Thoracic aorta (tissue), 2 donors: ENCODE measurements around the gene ITPR3. TPM values are rescaled to one million over a fixed set of nuclear protein-coding genes. Genes with fewer than 3 reads are reported as not detected.

ENCODE experiments used
- ATAC-seq: fragments of 150-250 bp; one replicate; pipeline ENCODE4 v1.8.0; 2017; ENCODE audit warnings: low read depth; ENCODE audit not compliant: insufficient number of reproducible peaks, low FRiP score
- DNase-seq: peaks from one replicate; pipeline ENCODE4 v3.0.0-alpha.2; 2020; ENCODE audit warnings: low spot score
- H3K27ac ChIP-seq, 2 donors: fragments of 200-600 bp; sonication (generic); 1 replicate in 1 of 2; 2 replicates in 1 of 2; pipeline ENCODE4 v1.5.1; 2016; ENCODE audit warnings: mild to moderate bottlenecking in 2 of 2, moderate library complexity in 2 of 2
- H3K27me3 ChIP-seq: fragments of 200-600 bp; sonication (generic); replicated peaks from 2 replicates; pipeline ENCODE4 v1.6.0; 2016; ENCODE audit warnings: mild to moderate bottlenecking; ENCODE audit not compliant: insufficient read depth
- H3K36me3 ChIP-seq: fragments of 200-600 bp; sonication (generic); one replicate; pipeline ENCODE4 v1.5.1; 2016
- H3K4me1 ChIP-seq, 2 donors: fragments of 200-600 bp; sonication (generic); 1 replicate in 1 of 2; 2 replicates in 1 of 2; pipeline versions ENCODE4 v1.5.1 to v1.6.0; 2016; ENCODE audit warnings: low read depth in 2 of 2, mild to moderate bottlenecking in 1 of 2; ENCODE audit not compliant: control insufficient read depth in 1 of 2
- H3K4me3 ChIP-seq: fragments of 200-600 bp; sonication (generic); 2 replicates; pipeline ENCODE4 v1.5.1; 2016; ENCODE audit warnings: mild to moderate bottlenecking
- H3K9me3 ChIP-seq: fragments of 200-600 bp; sonication (generic); 2 replicates; pipeline ENCODE4 v1.5.1; 2016
- CTCF ChIP-seq: fragments of 200-600 bp; sonication (generic); IDR thresholded peaks from one replicate; pipeline ENCODE4 v1.5.1; 2019; ENCODE audit warnings: antibody characterized with exemption
- total RNA-seq, 2 donors: library from RNA; depleted of rRNA; stranded (reverse); fragments of >200 nt; gene quantifications; one replicate each; pipeline versions ENCODE4 v1.1.0 to v1.2.3, GENCODE V29; 2016

ITPR3 gene
- total RNA-seq, 2 donors from 2014 or later: 15.2 to 21.2 TPM

- DNase-seq (no peak), ATAC-seq (no peak)
- H3K27ac ChIP-seq: no peak overlapping the region
- no peaks in the 10 kb centered on the region for H3K27me3 ChIP-seq
- TF ChIP-seq CTCF: no peak
- H3K4me1 ChIP-seq: peaks cover 0 to 4% of the 10 kb centered on the region in 2 donors
- H3K4me3 ChIP-seq: no peak overlapping the region
- H3K9me3 ChIP-seq: no peaks in the 10 kb centered on the region
- no peaks in the 10 kb centered on the region for H3K36me3 ChIP-seq
Observed at GRCh38 chr6:33597551-33598322, 23.4 kb upstream of the ITPR3 start.

GRCh38 chr6:33599413-33599938 lies 21.6 kb upstream of the ITPR3 start:
- ATAC-seq: no peak
- DNase-seq: no peak
- Histone ChIP-seq H3K36me3 (no peaks in the 10 kb centered on the region), H3K27ac (no peak overlapping the region), H3K4me1 (peaks cover 0 to 4% of the 10 kb centered on the region in 2 donors), H3K4me3 (no peak overlapping the region), H3K27me3 (no peaks in the 10 kb centered on the region), H3K9me3 (peaks cover 5% of the 10 kb centered on the region)
- TF ChIP-seq CTCF: no peak

GRCh38 chr6:33600761-33601160 lies 20.4 kb upstream of the ITPR3 start:
- ATAC-seq (no peak), DNase-seq (no peak)
- H3K4me3 ChIP-seq: no peak overlapping the region
- H3K27me3 ChIP-seq: no peaks in the 10 kb centered on the region
- H3K36me3 ChIP-seq: no peaks in the 10 kb centered on the region
- TF ChIP-seq CTCF: no peak
- no peak overlapping the region for H3K27ac ChIP-seq
- peaks cover 0 to 4% of the 10 kb centered on the region in 2 donors for H3K4me1 ChIP-seq
- H3K9me3 ChIP-seq: peaks cover 6% of the 10 kb centered on the region

DNA sequence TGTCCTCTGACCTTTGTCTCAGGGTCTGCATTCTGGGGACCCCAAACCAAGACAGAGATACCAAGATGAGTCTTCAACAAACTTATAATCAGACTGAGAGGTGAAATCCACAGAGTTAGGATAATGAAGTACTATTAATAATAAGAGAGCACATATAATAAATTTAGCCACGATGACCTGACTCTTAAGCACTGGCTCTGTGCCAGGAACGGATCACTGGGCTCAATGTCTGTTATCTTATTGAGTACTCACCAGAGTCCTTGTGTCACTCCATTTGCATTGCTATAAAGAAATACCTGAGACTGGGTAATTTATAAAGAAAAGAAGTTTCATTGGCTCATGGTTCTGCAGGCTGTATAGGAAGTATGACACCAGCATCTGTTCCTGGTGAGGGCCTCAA lies 18.9 kb upstream of the ITPR3 start:
- Histone ChIP-seq H3K27me3 (no peaks in the 10 kb centered on the region), H3K27ac (no peak overlapping the region), H3K36me3 (no peaks in the 10 kb centered on the region), H3K4me1 (peaks cover 0 to 4% of the 10 kb centered on the region in 2 donors), H3K4me3 (no peak overlapping the region), H3K9me3 (peaks cover 6% of the 10 kb centered on the region)
- no peak for TF ChIP-seq CTCF
- DNase-seq (no peak), ATAC-seq (no peak)

DNA sequence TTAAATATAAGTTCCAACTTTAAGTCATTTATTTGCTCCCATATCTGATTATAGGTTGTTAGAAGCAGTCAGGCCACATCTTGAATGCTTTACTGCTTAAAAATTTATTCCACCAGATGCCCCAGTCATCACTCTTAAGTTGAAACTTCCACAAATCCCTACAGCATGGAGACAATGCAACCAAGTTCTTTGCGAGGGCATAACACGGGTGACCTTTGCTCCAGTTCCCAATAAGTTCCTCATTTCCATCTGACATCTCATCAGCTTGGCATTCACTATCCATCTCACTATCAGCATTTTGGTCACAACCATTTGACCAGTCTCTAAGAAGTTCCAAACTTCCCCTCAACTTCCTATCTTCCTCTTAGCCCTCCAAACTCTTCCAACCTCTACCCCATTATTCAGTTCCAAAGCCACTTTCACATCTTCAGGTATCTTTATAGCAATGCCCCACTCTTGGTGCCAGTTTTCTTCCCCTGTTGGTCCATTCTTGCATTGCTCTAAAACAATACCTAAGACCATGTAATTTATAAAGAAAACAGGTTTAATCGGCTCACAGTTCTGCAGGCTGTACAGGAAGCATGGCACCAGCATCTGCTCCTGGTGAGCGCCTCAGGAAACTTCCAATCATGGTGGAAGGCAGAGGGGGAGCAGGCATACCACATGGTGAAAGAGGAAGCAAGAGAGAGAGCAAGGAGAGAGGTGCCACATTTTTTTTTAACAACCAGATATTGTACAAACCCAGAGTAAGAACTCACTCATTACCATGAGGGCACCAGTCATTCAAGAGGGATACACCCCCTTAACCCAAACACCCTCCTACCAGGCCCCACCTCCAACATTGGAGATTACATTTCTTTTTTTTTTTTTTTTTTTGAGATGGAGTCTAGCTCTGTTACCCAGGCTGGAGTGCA lies 15.9 kb upstream of the ITPR3 start:
- Histone ChIP-seq H3K4me3 (no peak overlapping the region), H3K9me3 (peaks cover 6% of the 10 kb centered on the region), H3K36me3 (no peaks in the 10 kb centered on the region), H3K27ac (no peak overlapping the region), H3K4me1 (no peaks in the 10 kb centered on the region), H3K27me3 (no peaks in the 10 kb centered on the region)
- no peak for ATAC-seq
- DNase-seq: no peak
- TF ChIP-seq CTCF: no peak
